H9 (cell line): ENCODE results near the gene VRK1. TPM values are rescaled to one million over a fixed set of nuclear protein-coding genes. Genes with fewer than 3 reads are reported as not detected.

Experiments
- DNase-seq: peaks from one replicate; pipeline ENCODE4 v3.0.0-alpha.2; 2017
- H2AFZ ChIP-seq: one replicate; pipeline ENCODE4 v1.6.1; 2013; ENCODE audit warnings: mild to moderate bottlenecking, low read length, control low read depth, moderate library complexity
- H2AK5ac ChIP-seq: 2 replicates; pipeline ENCODE4 v1.6.1; 2013; ENCODE audit warnings: low read length, control low read depth, mixed read lengths; ENCODE audit not compliant: insufficient read length
- H2BK120ac ChIP-seq: one replicate; pipeline ENCODE4 v1.6.1; 2013; ENCODE audit warnings: low read depth, mild to moderate bottlenecking, low read length, control low read depth, inconsistent platforms; ENCODE audit not compliant: poor library complexity, severe bottlenecking
- H2BK12ac ChIP-seq: 2 replicates; pipeline ENCODE4 v1.6.1; 2013; ENCODE audit warnings: low read length, control low read depth, mixed read lengths, low read depth; ENCODE audit not compliant: insufficient read length
- H2BK15ac ChIP-seq: 2 replicates; pipeline ENCODE4 v1.6.1; 2013; ENCODE audit warnings: low read depth, low read length, control low read depth
- H2BK20ac ChIP-seq: one replicate; pipeline ENCODE4 v1.6.1; 2013; ENCODE audit warnings: low read depth, mild to moderate bottlenecking, low read length, control low read depth, inconsistent platforms; ENCODE audit not compliant: poor library complexity, severe bottlenecking
- H2BK5ac ChIP-seq: 2 replicates; pipeline ENCODE4 v1.6.1; 2013; ENCODE audit warnings: low read length, control low read depth, mixed read lengths; ENCODE audit not compliant: insufficient read length
- H3K14ac ChIP-seq: 2 replicates; pipeline ENCODE4 v1.6.1; 2013; ENCODE audit warnings: low read length, control low read depth; ENCODE audit not compliant: insufficient read depth
- H3K18ac ChIP-seq: 2 replicates; pipeline ENCODE4 v1.6.1; 2013; ENCODE audit warnings: low read depth, mild to moderate bottlenecking, mixed read lengths, low read length, control low read depth; ENCODE audit not compliant: insufficient read length
- H3K23ac ChIP-seq: 2 replicates; pipeline ENCODE4 v1.6.1; 2013; ENCODE audit warnings: low read length, control low read depth, mixed read lengths, low read depth; ENCODE audit not compliant: insufficient read length
- H3K23me2 ChIP-seq: 2 replicates; pipeline ENCODE4 v1.6.1; 2013; ENCODE audit warnings: low read depth, mild to moderate bottlenecking, mixed read lengths, low read length, control low read depth; ENCODE audit not compliant: insufficient read length, poor library complexity, severe bottlenecking
- H3K27ac ChIP-seq: 2 replicates; pipeline ENCODE4 v1.5.1; 2013; ENCODE audit warnings: low read length, control low read depth, mixed read lengths, low read depth; ENCODE audit not compliant: insufficient read length
- H3K27me3 ChIP-seq: 2 replicates; pipeline ENCODE4 v1.6.1; 2013; ENCODE audit warnings: low read length, control low read depth, inconsistent platforms; ENCODE audit not compliant: insufficient read depth
- H3K4ac ChIP-seq: 2 replicates; pipeline ENCODE4 v1.6.1; 2013; ENCODE audit warnings: low read depth, mild to moderate bottlenecking, control low read depth, inconsistent platforms, low read length, moderate library complexity
- H3K4me1 ChIP-seq: 2 replicates; pipeline ENCODE4 v1.6.1; 2013; ENCODE audit warnings: low read length, control low read depth, inconsistent platforms; ENCODE audit not compliant: insufficient read depth
- H3K4me2 ChIP-seq: 2 replicates; pipeline ENCODE4 v1.6.1; 2013; ENCODE audit warnings: low read length, control low read depth, mixed read lengths; ENCODE audit not compliant: insufficient read length, insufficient read depth
- H3K56ac ChIP-seq: 2 replicates; pipeline ENCODE4 v1.6.1; 2013; ENCODE audit warnings: low read depth, mild to moderate bottlenecking, mixed read lengths, low read length, control low read depth; ENCODE audit not compliant: insufficient read length
- H3K79me1 ChIP-seq: 2 replicates; pipeline ENCODE4 v1.6.1; 2013; ENCODE audit warnings: low read depth, mild to moderate bottlenecking, moderate library complexity, low read length, control low read depth, inconsistent platforms; ENCODE audit not compliant: insufficient read depth, poor library complexity, severe bottlenecking
- H3K79me2 ChIP-seq: 2 replicates; pipeline ENCODE4 v1.6.1; 2013; ENCODE audit warnings: low read length, control low read depth, inconsistent platforms; ENCODE audit not compliant: insufficient read depth
- H3K9ac ChIP-seq: 2 replicates; pipeline ENCODE4 v1.6.1; 2013; ENCODE audit warnings: low read length, control low read depth, mixed read lengths; ENCODE audit not compliant: insufficient read length; ENCODE audit errors: extremely low read depth
- H3K9me3 ChIP-seq: one replicate; pipeline ENCODE4 v1.6.1; 2013; ENCODE audit warnings: low read depth, low read length, inconsistent platforms; ENCODE audit not compliant: control insufficient read depth
- H3T11ph ChIP-seq: one replicate; pipeline ENCODE4 v1.6.1; 2013; ENCODE audit warnings: mild to moderate bottlenecking, low read length, control low read depth, inconsistent platforms
- H4K20me1 ChIP-seq: one replicate; pipeline ENCODE4 v1.6.1; 2013; ENCODE audit not compliant: control insufficient read depth, insufficient read length, insufficient read depth
- H4K5ac ChIP-seq: 2 replicates; pipeline ENCODE4 v1.6.1; 2013; ENCODE audit warnings: low read depth, mild to moderate bottlenecking, mixed read lengths, low read length, control low read depth; ENCODE audit not compliant: insufficient read length
- H4K8ac ChIP-seq: replicated peaks from 2 replicates; pipeline ENCODE4 v1.6.1; 2013; ENCODE audit warnings: low read length, control low read depth, mixed read lengths, low read depth; ENCODE audit not compliant: insufficient read length
- H4K91ac ChIP-seq: 2 replicates; pipeline ENCODE4 v1.6.1; 2013; ENCODE audit warnings: low read depth, mild to moderate bottlenecking, moderate library complexity, mixed read lengths, low read length, control low read depth; ENCODE audit not compliant: insufficient read length
- H3K27ac Mint-ChIP-seq, 3 experiments: 2 replicates in 2 of 3; 3 replicates in 1 of 3; pipeline ENCODE4 v1.8.0; 2020 to 2021; ENCODE audit warnings: mixed read lengths in 3 of 3, mild to moderate bottlenecking in 1 of 3, moderate library complexity in 1 of 3
- H3K27me3 Mint-ChIP-seq: 2 replicates; pipeline ENCODE4 v1.8.0; 2021; ENCODE audit warnings: low read depth, mild to moderate bottlenecking, moderate library complexity, mixed read lengths
- H3K36me3 Mint-ChIP-seq, 3 experiments: 2 replicates in 2 of 3; 3 replicates in 1 of 3; pipeline ENCODE4 v1.8.0; 2020 to 2021; ENCODE audit warnings: low read depth in 3 of 3, mixed read lengths in 3 of 3; ENCODE audit not compliant: insufficient read depth in 1 of 3
- H3K4me1 Mint-ChIP-seq, 2 experiments: 2 replicates each; pipeline ENCODE4 v1.8.0; 2020; ENCODE audit warnings: mixed read lengths in 2 of 2
- H3K4me3 Mint-ChIP-seq, 2 experiments: 2 replicates in 1 of 2; 3 replicates in 1 of 2; pipeline ENCODE4 v1.8.0; 2020 to 2021; ENCODE audit warnings: mild to moderate bottlenecking in 2 of 2, mixed read lengths in 2 of 2, moderate library complexity in 1 of 2
- H3K9me3 Mint-ChIP-seq, 2 experiments: 2 replicates in 1 of 2; 3 replicates in 1 of 2; pipeline ENCODE4 v1.8.0; 2020; ENCODE audit warnings: mild to moderate bottlenecking in 2 of 2, mixed read lengths in 2 of 2, moderate library complexity in 1 of 2
- WGBS: extraction: QIAGEN DNeasy Blood & Tissue Kit; methylation state at CpG from one replicate; pipeline ENCODE4 v1.1.7; 2013; ENCODE audit warnings: missing lambda C conversion rate, low lambda C conversion rate, mixed read lengths; ENCODE audit not compliant: insufficient read length; ENCODE audit errors: extremely low coverage; 5-methylcytosine and 5-hydroxymethylcytosine counted together
- total RNA-seq: library from RNA; stranded (reverse); gene quantifications from 2 replicates; pipeline ENCODE4 v1.2.1, GENCODE V29; 2021
- TF ChIP-seq, protein P1 (sequence below): fragments of 200-600 bp; sonication (generic); conservative IDR thresholded peaks from 3 replicates; pipeline ENCODE4 v1.8.0; 2021; ENCODE audit warnings: antibody characterized with exemption, mild to moderate bottlenecking

The VRK1 gene
- total RNA-seq, 1 experiment from 2014 or later: 55.7 TPM

DNA sequence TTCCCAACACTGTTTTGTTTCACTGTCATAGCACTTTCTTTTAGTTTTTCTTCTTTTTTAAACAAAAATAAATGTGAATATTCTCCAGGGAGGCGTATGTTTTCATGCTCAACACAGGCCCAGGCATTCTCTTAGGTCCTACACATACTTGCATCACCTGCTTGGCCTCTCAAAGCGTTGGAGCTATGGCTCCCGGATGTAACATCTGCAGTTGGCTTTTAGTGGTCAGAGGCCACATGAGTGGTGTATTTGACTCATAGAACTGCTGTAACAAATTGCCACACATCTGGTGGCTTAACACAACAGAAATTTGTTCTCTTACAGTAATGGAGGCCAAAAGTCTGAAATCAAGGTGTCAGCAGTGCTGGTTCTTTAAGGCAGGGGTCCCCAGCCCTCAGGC is 44.6 kb upstream of the VRK1 start:
- Histone ChIP-seq H2BK20ac (no peak overlapping the region), H4K20me1 (no peaks in the 10 kb centered on the region), H2BK12ac (no peak overlapping the region), H4K91ac (no peak overlapping the region), H3K56ac (no peak overlapping the region), H3K9ac (no peak overlapping the region), H3K14ac (no peak overlapping the region), H2BK5ac (no peak overlapping the region), H3T11ph (no peak overlapping the region), H2AFZ (no peak overlapping the region), H3K4me1 (no peaks in the 10 kb centered on the region), H4K5ac (no peak overlapping the region), H4K8ac (no peak overlapping the region), H2AK5ac (no peak overlapping the region), H2BK120ac (no peak overlapping the region), H3K27me3 (no peaks in the 10 kb centered on the region), H3K18ac (no peak overlapping the region), H3K79me2 (no peaks in the 10 kb centered on the region), H3K4ac (no peak overlapping the region), H3K23ac (no peak overlapping the region), H3K4me2 (no peak overlapping the region), H3K27ac (no peak overlapping the region), H3K9me3 (no peaks in the 10 kb centered on the region), H3K23me2 (no peaks in the 10 kb centered on the region), H2BK15ac (no peak overlapping the region), H3K79me1 (no peaks in the 10 kb centered on the region)
- WGBS: no CpG with 5 or more reads among the region's 3 CpGs
- Mint-ChIP-seq H3K4me1 (peaks cover 8 to 21% of the 10 kb centered on the region in 2 experiments), H3K27ac (no peak overlapping the region), H3K36me3 (no peaks in the 10 kb centered on the region), H3K4me3 (no peak overlapping the region), H3K27me3 (peaks cover 4% of the 10 kb centered on the region; the same call in 1 of the 2 replicates), H3K9me3 (no peaks in the 10 kb centered on the region)
- TF ChIP-seq, protein P1, sequence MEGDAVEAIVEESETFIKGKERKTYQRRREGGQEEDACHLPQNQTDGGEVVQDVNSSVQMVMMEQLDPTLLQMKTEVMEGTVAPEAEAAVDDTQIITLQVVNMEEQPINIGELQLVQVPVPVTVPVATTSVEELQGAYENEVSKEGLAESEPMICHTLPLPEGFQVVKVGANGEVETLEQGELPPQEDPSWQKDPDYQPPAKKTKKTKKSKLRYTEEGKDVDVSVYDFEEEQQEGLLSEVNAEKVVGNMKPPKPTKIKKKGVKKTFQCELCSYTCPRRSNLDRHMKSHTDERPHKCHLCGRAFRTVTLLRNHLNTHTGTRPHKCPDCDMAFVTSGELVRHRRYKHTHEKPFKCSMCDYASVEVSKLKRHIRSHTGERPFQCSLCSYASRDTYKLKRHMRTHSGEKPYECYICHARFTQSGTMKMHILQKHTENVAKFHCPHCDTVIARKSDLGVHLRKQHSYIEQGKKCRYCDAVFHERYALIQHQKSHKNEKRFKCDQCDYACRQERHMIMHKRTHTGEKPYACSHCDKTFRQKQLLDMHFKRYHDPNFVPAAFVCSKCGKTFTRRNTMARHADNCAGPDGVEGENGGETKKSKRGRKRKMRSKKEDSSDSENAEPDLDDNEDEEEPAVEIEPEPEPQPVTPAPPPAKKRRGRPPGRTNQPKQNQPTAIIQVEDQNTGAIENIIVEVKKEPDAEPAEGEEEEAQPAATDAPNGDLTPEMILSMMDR: no peak
- no peak for DNase-seq
